SK-N-SH (cell line): ENCODE data around the gene RAB6D. TPM values are rescaled to one million over a fixed set of nuclear protein-coding genes. Genes with fewer than 3 reads are reported as not detected.
"Not testable (repeated sequence)": the region's sequence is repeated elsewhere in the genome, so short reads cannot be mapped to it uniquely, and the experiment has no call there.

Experiments used
- CTCF ChIA-PET: fragments of 300-600, 350-600 bp; formaldehyde crosslinking; extraction: SDS; loops from one replicate; lab custom pipeline; 2021; lab: Yijun Ruan, JAX
- POLR2A ChIA-PET: fragments of 350-600 bp; sonication (Branson Sonifier 250); formaldehyde crosslinking; extraction: SDS; loops from one replicate; lab custom pipeline; 2020; ENCODE audit warnings: antibody characterized with exemption, inconsistent platforms; lab: Yijun Ruan, JAX
- DNase-seq: peaks from one replicate; pipeline ENCODE4 v3.0.0; 2012
- H2AFZ ChIP-seq: fragments of 200-600 bp; sonication (generic); 2 replicates; pipeline ENCODE4 v1.8.1; 2016; ENCODE audit warnings: antibody characterized with exemption, mild to moderate bottlenecking, low read depth
- H3F3A ChIP-seq: fragments of 200-600 bp; sonication (generic); replicated peaks from 2 replicates; pipeline ENCODE3; 2016; ENCODE audit warnings: antibody characterized with exemption, mild to moderate bottlenecking; ENCODE audit not compliant: insufficient read depth
- H3K27ac ChIP-seq, 2 experiments: fragments of 200-500 bp in 1 of 2; fragments of 200-600 bp in 1 of 2; sonication (Bioruptor generic) in 1 of 2; sonication (generic), shearing (Covaris generic) in 1 of 2; 2 replicates each; pipeline versions ENCODE4 v1.5.1 to v1.6.1; 2014 to 2016; ENCODE audit warnings: low read depth in 2 of 2, inconsistent platforms in 1 of 2, low read length in 1 of 2, mild to moderate bottlenecking in 1 of 2, mixed read lengths in 1 of 2
- H3K27me3 ChIP-seq: fragments of 200-600 bp; sonication (generic), shearing (Covaris generic); 2 replicates; pipeline ENCODE4 v1.6.1; 2016; ENCODE audit warnings: mixed run types; ENCODE audit not compliant: insufficient read depth
- H3K36me3 ChIP-seq, 2 experiments: fragments of 200-500 bp in 1 of 2; fragments of 200-600 bp in 1 of 2; sonication (Bioruptor generic) in 1 of 2; sonication (generic) in 1 of 2; replicated peaks in 1 of 2; 2 replicates each; pipeline versions ENCODE3 to v1.5.1; 2014 to 2016; ENCODE audit warnings: low read length in 1 of 2, mild to moderate bottlenecking in 1 of 2; ENCODE audit not compliant: insufficient read depth in 2 of 2, control insufficient read depth in 1 of 2
- H3K4me1 ChIP-seq, 2 experiments: fragments of 200-500 bp in 1 of 2; fragments of 200-600 bp in 1 of 2; sonication (Bioruptor generic) in 1 of 2; sonication (generic), shearing (Covaris generic) in 1 of 2; 2 replicates each; pipeline versions ENCODE4 v1.5.1 to v1.6.1; 2014 to 2016; ENCODE audit warnings: low read depth in 1 of 2, low read length in 1 of 2, mixed run types in 1 of 2; ENCODE audit not compliant: insufficient read depth in 2 of 2, control insufficient read depth in 1 of 2
- H3K4me2 ChIP-seq: fragments of 200-600 bp; sonication (generic), shearing (Covaris generic); 2 replicates; pipeline ENCODE4 v1.6.1; 2017; ENCODE audit warnings: mixed run types
- H3K4me3 ChIP-seq, 2 experiments: fragments of 200-500 bp in 1 of 2; fragments of 200-600 bp in 1 of 2; sonication (Bioruptor generic) in 1 of 2; sonication (generic), shearing (Covaris generic) in 1 of 2; 2 replicates each; pipeline versions ENCODE4 v1.5.1 to v1.8.1; 2014 to 2016; ENCODE audit warnings: low read depth in 2 of 2, inconsistent platforms in 1 of 2, low read length in 1 of 2, mild to moderate bottlenecking in 1 of 2, mixed read lengths in 1 of 2, moderate library complexity in 1 of 2
- H3K79me2 ChIP-seq: fragments of 200-600 bp; sonication (generic); 2 replicates; pipeline ENCODE4 v1.8.1; 2017; ENCODE audit warnings: mild to moderate bottlenecking; ENCODE audit not compliant: insufficient read depth
- H3K9ac ChIP-seq: fragments of 200-600 bp; sonication (generic); 2 replicates; pipeline ENCODE4 v1.6.1; 2017; ENCODE audit warnings: mixed run types
- H3K9me2 ChIP-seq: fragments of 200-600 bp; sonication (generic); 2 replicates; pipeline ENCODE4 v1.6.1; 2017; ENCODE audit warnings: mixed run types
- H3K9me3 ChIP-seq: fragments of 200-600 bp; sonication (generic); 2 replicates; pipeline ENCODE4 v1.6.1; 2017; ENCODE audit warnings: mixed run types, mild to moderate bottlenecking, moderate library complexity
- H4K20me1 ChIP-seq: fragments of 200-600 bp; sonication (generic); 2 replicates; pipeline ENCODE4 v1.6.1; 2017; ENCODE audit warnings: mild to moderate bottlenecking, mixed run types; ENCODE audit not compliant: insufficient read depth
- ELF1 ChIP-seq: IDR thresholded peaks from 2 replicates; pipeline ENCODE4 v1.4.0; 2012
- EP300 ChIP-seq, 2 experiments: IDR thresholded peaks; 2 replicates each; pipeline versions ENCODE4 v1.4.0 to v1.6.1; 2012; ENCODE audit warnings: borderline replicate concordance in 1 of 2, low read depth in 1 of 2, low read length in 1 of 2
- EZH2phosphoT487 ChIP-seq: fragments of 200-600 bp; sonication (generic); IDR thresholded peaks from 2 replicates; pipeline ENCODE4 v1.6.1; 2017; ENCODE audit warnings: low read depth, mixed run types, mild to moderate bottlenecking, antibody characterized with exemption, moderate library complexity, borderline replicate concordance
- FOXM1 ChIP-seq: IDR thresholded peaks from 2 replicates; pipeline ENCODE4 v1.4.0; 2012; ENCODE audit warnings: low read depth, mild to moderate bottlenecking
- GATA2 ChIP-seq: sonication (generic); formaldehyde crosslinking; IDR thresholded peaks from 2 replicates; pipeline ENCODE4 v1.5.0; 2020; ENCODE audit warnings: mild to moderate bottlenecking, missing genetic modification reagents
- JUND ChIP-seq: IDR thresholded peaks from 2 replicates; pipeline ENCODE4 v1.4.0; 2012
- MEF2A ChIP-seq: IDR thresholded peaks from 2 replicates; pipeline ENCODE4 v1.4.0; 2012; ENCODE audit warnings: low read depth, borderline replicate concordance
- MXI1 ChIP-seq: IDR thresholded peaks from 2 replicates; pipeline ENCODE4 v1.6.1; 2012; ENCODE audit warnings: mild to moderate bottlenecking, low read depth, low read length, improper control_type of control experiment
- NRF1 ChIP-seq: IDR thresholded peaks from 2 replicates; pipeline ENCODE4 v1.6.1; 2012; ENCODE audit warnings: low read depth, mild to moderate bottlenecking, low read length
- RAD21 ChIP-seq: IDR thresholded peaks from 2 replicates; pipeline ENCODE4 v1.6.1; 2012; ENCODE audit warnings: mild to moderate bottlenecking, low read length
- RCOR1 ChIP-seq: fragments of 150-350 bp; IDR thresholded peaks from 2 replicates; pipeline ENCODE4 v1.6.1; 2017; ENCODE audit warnings: antibody characterized with exemption, low read length
- SMC3 ChIP-seq: IDR thresholded peaks from 2 replicates; pipeline ENCODE4 v1.6.1; 2012; ENCODE audit warnings: low read depth, low read length, improper control_type of control experiment
- TCF12 ChIP-seq: IDR thresholded peaks from 2 replicates; pipeline ENCODE4 v1.4.0; 2012
- TEAD4 ChIP-seq: IDR thresholded peaks from 2 replicates; pipeline ENCODE4 v1.4.0; 2012; ENCODE audit warnings: mild to moderate bottlenecking, borderline replicate concordance; ENCODE audit not compliant: insufficient read depth
- WGBS: methylation state at CpG from one replicate; pipeline ENCODE4 v1.1.6; 2017; ENCODE audit warnings: low lambda C conversion rate; 5-methylcytosine and 5-hydroxymethylcytosine counted together
- polyA plus RNA-seq, 3 experiments: library from polyadenylated mRNA; depleted of rRNA; stranded (reverse); fragments of >200 nt; gene quantifications; 2 replicates each; pipeline ENCODE4 v1.2.3, GENCODE V29; 2012
- TF ChIP-seq, protein P1 (sequence below): IDR thresholded peaks from 2 replicates; pipeline ENCODE4; 2012
- TF ChIP-seq, protein P2 (sequence below): fragments of 150-350 bp; IDR thresholded peaks from 2 replicates; pipeline ENCODE4 v1.6.1; 2017; ENCODE audit warnings: antibody characterized with exemption, low read length, low read depth, borderline replicate concordance
- TF ChIP-seq, protein P3 (sequence below): IDR thresholded peaks from 2 replicates; pipeline ENCODE4 v1.4.0; 2012; ENCODE audit warnings: low read depth, borderline replicate concordance
- TF ChIP-seq, protein P4 (sequence below): fragments of 150-350 bp; IDR thresholded peaks from 2 replicates; pipeline ENCODE4 v1.6.1; 2016; ENCODE audit warnings: mild to moderate bottlenecking, low read depth, low read length
- TF ChIP-seq, protein P5 (sequence below): IDR thresholded peaks from 2 replicates; pipeline ENCODE4 v1.4.0; 2012; ENCODE audit warnings: low read depth, borderline replicate concordance
- TF ChIP-seq, protein P6 (sequence below): fragments of 200-600 bp; sonication (generic); IDR thresholded peaks from 2 replicates; pipeline ENCODE4 v1.6.1; 2017; ENCODE audit warnings: antibody characterized with exemption, mild to moderate bottlenecking, moderate library complexity

RAB6D gene
- polyA plus RNA-seq, 1 of the 3 experiments (the other 2 are of a cell fraction), result not detected

DNA sequence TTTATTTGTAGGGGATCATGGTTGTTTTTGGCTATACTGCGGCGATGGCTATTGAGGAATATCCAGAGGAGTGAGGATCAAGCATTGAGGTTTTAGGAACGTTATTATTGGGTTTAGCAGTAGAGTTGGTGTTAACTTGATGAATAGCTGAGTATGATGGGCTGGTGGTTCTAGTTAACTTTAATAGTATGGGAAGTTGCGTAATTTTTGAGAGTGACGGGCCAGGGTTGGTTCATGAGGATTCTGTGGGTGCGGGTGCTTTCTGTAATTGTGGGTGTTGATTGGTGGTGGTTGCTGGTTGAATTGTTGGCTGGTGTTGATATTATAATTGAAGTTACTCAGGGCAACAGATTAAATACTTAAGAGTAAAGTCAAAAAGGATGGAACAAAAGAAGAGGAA lies 6.0 kb upstream of the RAB6D start:
- 65% methylated on average over 6 of the region's 6 CpGs for WGBS
- Histone ChIP-seq H3K4me2 (no peak overlapping the region), H3K9me3 (no peaks in the 10 kb centered on the region), H3K27me3 (peaks cover under 1% of the 10 kb centered on the region; the same call in 1 of the 2 replicates), H3K79me2 (no peaks in the 10 kb centered on the region), H4K20me1 (no peaks in the 10 kb centered on the region), H3K9me2 (no peaks in the 10 kb centered on the region), H3K36me3 (no peaks in the 10 kb centered on the region), H3F3A (no peaks in the 10 kb centered on the region), H3K27ac (no peak overlapping the region), H2AFZ (no peak overlapping the region), H3K9ac (no peak overlapping the region), H3K4me3 (no peak overlapping the region), H3K4me1 (no peaks in the 10 kb centered on the region)
- no peak for TF ChIP-seq NRF1
- TF ChIP-seq JUND, result no peak
- TF ChIP-seq, protein P1, sequence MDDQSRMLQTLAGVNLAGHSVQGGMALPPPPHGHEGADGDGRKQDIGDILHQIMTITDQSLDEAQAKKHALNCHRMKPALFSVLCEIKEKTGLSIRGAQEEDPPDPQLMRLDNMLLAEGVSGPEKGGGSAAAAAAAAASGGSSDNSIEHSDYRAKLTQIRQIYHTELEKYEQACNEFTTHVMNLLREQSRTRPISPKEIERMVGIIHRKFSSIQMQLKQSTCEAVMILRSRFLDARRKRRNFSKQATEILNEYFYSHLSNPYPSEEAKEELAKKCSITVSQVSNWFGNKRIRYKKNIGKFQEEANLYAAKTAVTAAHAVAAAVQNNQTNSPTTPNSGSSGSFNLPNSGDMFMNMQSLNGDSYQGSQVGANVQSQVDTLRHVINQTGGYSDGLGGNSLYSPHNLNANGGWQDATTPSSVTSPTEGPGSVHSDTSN, result no peak
- no peak for TF ChIP-seq TCF12
- no peak for TF ChIP-seq MEF2A
- no peak for TF ChIP-seq RAD21
- TF ChIP-seq MXI1, result no peak
- no peak for TF ChIP-seq RCOR1
- TF ChIP-seq, protein P2, sequence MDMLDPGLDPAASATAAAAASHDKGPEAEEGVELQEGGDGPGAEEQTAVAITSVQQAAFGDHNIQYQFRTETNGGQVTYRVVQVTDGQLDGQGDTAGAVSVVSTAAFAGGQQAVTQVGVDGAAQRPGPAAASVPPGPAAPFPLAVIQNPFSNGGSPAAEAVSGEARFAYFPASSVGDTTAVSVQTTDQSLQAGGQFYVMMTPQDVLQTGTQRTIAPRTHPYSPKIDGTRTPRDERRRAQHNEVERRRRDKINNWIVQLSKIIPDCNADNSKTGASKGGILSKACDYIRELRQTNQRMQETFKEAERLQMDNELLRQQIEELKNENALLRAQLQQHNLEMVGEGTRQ, result no peak
- no peak for TF ChIP-seq GATA2
- TF ChIP-seq, protein P3, sequence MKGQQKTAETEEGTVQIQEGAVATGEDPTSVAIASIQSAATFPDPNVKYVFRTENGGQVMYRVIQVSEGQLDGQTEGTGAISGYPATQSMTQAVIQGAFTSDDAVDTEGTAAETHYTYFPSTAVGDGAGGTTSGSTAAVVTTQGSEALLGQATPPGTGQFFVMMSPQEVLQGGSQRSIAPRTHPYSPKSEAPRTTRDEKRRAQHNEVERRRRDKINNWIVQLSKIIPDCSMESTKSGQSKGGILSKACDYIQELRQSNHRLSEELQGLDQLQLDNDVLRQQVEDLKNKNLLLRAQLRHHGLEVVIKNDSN, result no peak
- no peak for TF ChIP-seq SMC3
- TF ChIP-seq ELF1, result no peak
- TF ChIP-seq EZH2phosphoT487, result no peak
- TF ChIP-seq, protein P4, sequence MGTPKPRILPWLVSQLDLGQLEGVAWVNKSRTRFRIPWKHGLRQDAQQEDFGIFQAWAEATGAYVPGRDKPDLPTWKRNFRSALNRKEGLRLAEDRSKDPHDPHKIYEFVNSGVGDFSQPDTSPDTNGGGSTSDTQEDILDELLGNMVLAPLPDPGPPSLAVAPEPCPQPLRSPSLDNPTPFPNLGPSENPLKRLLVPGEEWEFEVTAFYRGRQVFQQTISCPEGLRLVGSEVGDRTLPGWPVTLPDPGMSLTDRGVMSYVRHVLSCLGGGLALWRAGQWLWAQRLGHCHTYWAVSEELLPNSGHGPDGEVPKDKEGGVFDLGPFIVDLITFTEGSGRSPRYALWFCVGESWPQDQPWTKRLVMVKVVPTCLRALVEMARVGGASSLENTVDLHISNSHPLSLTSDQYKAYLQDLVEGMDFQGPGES, result no peak
- TF ChIP-seq, protein P5, sequence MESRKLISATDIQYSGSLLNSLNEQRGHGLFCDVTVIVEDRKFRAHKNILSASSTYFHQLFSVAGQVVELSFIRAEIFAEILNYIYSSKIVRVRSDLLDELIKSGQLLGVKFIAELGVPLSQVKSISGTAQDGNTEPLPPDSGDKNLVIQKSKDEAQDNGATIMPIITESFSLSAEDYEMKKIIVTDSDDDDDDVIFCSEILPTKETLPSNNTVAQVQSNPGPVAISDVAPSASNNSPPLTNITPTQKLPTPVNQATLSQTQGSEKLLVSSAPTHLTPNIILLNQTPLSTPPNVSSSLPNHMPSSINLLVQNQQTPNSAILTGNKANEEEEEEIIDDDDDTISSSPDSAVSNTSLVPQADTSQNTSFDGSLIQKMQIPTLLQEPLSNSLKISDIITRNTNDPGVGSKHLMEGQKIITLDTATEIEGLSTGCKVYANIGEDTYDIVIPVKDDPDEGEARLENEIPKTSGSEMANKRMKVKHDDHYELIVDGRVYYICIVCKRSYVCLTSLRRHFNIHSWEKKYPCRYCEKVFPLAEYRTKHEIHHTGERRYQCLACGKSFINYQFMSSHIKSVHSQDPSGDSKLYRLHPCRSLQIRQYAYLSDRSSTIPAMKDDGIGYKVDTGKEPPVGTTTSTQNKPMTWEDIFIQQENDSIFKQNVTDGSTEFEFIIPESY, result no peak
- no peak for TF ChIP-seq FOXM1
- TF ChIP-seq EP300 (IDR thresholded peaks at IDR 0.05; ENCODE audit: borderline replicate concordance in 1 of 2, low read depth in 1 of 2, low read length in 1 of 2), result no peak
- TF ChIP-seq TEAD4, result no peak
- TF ChIP-seq, protein P6, sequence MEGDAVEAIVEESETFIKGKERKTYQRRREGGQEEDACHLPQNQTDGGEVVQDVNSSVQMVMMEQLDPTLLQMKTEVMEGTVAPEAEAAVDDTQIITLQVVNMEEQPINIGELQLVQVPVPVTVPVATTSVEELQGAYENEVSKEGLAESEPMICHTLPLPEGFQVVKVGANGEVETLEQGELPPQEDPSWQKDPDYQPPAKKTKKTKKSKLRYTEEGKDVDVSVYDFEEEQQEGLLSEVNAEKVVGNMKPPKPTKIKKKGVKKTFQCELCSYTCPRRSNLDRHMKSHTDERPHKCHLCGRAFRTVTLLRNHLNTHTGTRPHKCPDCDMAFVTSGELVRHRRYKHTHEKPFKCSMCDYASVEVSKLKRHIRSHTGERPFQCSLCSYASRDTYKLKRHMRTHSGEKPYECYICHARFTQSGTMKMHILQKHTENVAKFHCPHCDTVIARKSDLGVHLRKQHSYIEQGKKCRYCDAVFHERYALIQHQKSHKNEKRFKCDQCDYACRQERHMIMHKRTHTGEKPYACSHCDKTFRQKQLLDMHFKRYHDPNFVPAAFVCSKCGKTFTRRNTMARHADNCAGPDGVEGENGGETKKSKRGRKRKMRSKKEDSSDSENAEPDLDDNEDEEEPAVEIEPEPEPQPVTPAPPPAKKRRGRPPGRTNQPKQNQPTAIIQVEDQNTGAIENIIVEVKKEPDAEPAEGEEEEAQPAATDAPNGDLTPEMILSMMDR, result no peak
- CTCF ChIA-PET, result no interaction called here
- POLR2A ChIA-PET, result no interaction called here
- no peak for DNase-seq

DNA sequence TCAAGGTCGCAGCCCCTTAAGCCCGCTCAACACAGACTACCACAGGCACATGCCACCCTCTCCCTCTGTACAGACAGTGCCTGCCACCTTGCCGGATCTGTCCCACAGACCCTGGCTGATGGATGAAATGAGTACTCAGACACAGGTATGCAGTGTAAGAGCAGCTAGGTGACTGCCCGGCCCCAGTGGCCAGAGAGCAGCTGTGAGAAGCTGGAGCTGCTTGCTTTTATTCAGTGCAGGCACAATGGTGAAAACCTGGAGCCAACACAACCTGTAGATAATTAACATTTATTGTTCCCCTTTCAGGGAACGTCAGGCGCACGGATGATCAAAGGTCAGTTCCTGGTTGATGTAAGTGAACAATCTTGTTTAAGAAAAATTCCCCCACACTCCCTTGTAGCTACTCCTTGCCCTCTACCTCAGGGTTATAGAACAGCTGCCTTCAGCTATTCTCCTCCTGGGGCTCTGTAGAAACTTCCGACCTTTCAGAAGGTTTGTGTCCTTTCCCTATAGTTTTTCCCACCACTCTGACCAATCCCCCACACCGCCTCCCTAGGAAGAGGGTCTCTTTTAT lies 4.6 kb upstream of the RAB6D start:
- H3K9me3 ChIP-seq, H3K9me2 ChIP-seq, H3K27me3 ChIP-seq, H3K9ac ChIP-seq, H3K4me3 ChIP-seq, DNase-seq, H3K27ac ChIP-seq, H3K36me3 ChIP-seq, H3F3A ChIP-seq, POLR2A ChIA-PET, CTCF ChIA-PET, H3K4me1 ChIP-seq, H2AFZ ChIP-seq, H3K79me2 ChIP-seq, H3K4me2 ChIP-seq, H4K20me1 ChIP-seq: not testable (repeated sequence)
- 57% methylated on average over 5 of the region's 9 CpGs for WGBS
